CD4-positive, alpha-beta T cell (primary cell): ENCODE data around the gene CNOT6. TPM values are rescaled to one million over a fixed set of nuclear protein-coding genes. Genes with fewer than 3 reads are reported as not detected.

Source experiments
- ATAC-seq: fragments of 200-7000 bp; cut with Tn5 transposase; one replicate; pipeline ENCODE4 v1.10.0; 2022; ENCODE audit warnings: mild to moderate bottlenecking; ENCODE audit not compliant: poor library complexity
- CTCF ChIA-PET: fragments of 350-600 bp; sonication (Branson Sonifier 250); formaldehyde crosslinking; loops from one replicate; lab custom pipeline; 2021; ENCODE audit warnings: antibody characterized with exemption, inconsistent platforms; lab: Charles Lee
- POLR2A ChIA-PET: fragments of 350-600 bp; sonication (Branson Sonifier 250); formaldehyde crosslinking; loops from one replicate; lab custom pipeline; 2021; ENCODE audit warnings: antibody characterized with exemption, inconsistent platforms; lab: Charles Lee
- DNase-seq, 14 experiments: peaks; one replicate each; pipeline ENCODE4 v3.0.0-alpha.2; 2013 to 2020; ENCODE audit warnings: mixed read lengths in 2 of 14
- H3K27ac ChIP-seq, 2 donors: one replicate each; pipeline versions ENCODE4 v1.5.1 to v1.7.0; 2013; ENCODE audit warnings: low read length in 2 of 2, low read depth in 1 of 2, mild to moderate bottlenecking in 1 of 2
- H3K27me3 ChIP-seq, 2 experiments: 1 replicate in 1 of 2; 2 replicates in 1 of 2; pipeline versions ENCODE4 v1.6.1 to v1.7.0; 2013; ENCODE audit warnings: low read length in 2 of 2, control low read depth in 1 of 2, mild to moderate bottlenecking in 1 of 2, moderate library complexity in 1 of 2; ENCODE audit not compliant: insufficient read depth in 2 of 2, control insufficient read depth in 1 of 2
- H3K36me3 ChIP-seq: one replicate; pipeline ENCODE4 v1.6.1; 2013; ENCODE audit warnings: low read length, control low read depth; ENCODE audit not compliant: insufficient read depth
- H3K4me1 ChIP-seq: one replicate; pipeline ENCODE4 v1.6.1; 2013; ENCODE audit warnings: low read length, control low read depth; ENCODE audit not compliant: insufficient read depth
- H3K4me3 ChIP-seq: one replicate; pipeline ENCODE4 v1.5.1; 2013; ENCODE audit warnings: mild to moderate bottlenecking, low read length, moderate library complexity
- H3K9me3 ChIP-seq, 2 experiments: 1 replicate in 1 of 2; 2 replicates in 1 of 2; pipeline versions ENCODE4 v1.6.1 to v1.7.0; 2013; ENCODE audit warnings: low read length in 2 of 2, mild to moderate bottlenecking in 2 of 2, control low read depth in 1 of 2, moderate library complexity in 1 of 2; ENCODE audit not compliant: control insufficient read depth in 1 of 2, insufficient read depth in 1 of 2
- H3K27ac Mint-ChIP-seq: one replicate; pipeline ENCODE4 v1.8.0; 2020; ENCODE audit warnings: mixed read lengths
- H3K27me3 Mint-ChIP-seq: one replicate; pipeline ENCODE4 v1.8.0; 2021; ENCODE audit warnings: mixed read lengths
- H3K36me3 Mint-ChIP-seq: one replicate; pipeline ENCODE4 v1.8.0; 2021; ENCODE audit warnings: low read depth, mixed read lengths
- H3K4me1 Mint-ChIP-seq: one replicate; pipeline ENCODE4 v1.8.0; 2021; ENCODE audit warnings: low read depth, mixed read lengths
- H3K4me3 Mint-ChIP-seq: one replicate; pipeline ENCODE4 v1.8.0; 2020; ENCODE audit warnings: mild to moderate bottlenecking, mixed read lengths
- H3K9me3 Mint-ChIP-seq: one replicate; pipeline ENCODE4 v1.8.0; 2020; ENCODE audit warnings: mixed read lengths
- intact Hi-C, 2 experiments: fragments of 100-400 bp; cut with DNase I in 1 of 2; cut with micrococcal nuclease in 1 of 2; formaldehyde crosslinking; loops; one replicate each; pipeline versions ENCODE4 v1.15.1 to v1.9.0; 2023 to 2025; cut with DNase I, micrococcal nuclease
- total RNA-seq, 174 experiments: library from RNA in 2 of 174; stranded (reverse) in 2 of 174; gene quantifications; one replicate each; pipeline ENCODE4 v1.2.3 and lab custom pipeline; 2021 to 2026
- TF ChIP-seq, protein P1 (sequence below): fragments of 200-600 bp; IDR thresholded peaks from one replicate; pipeline ENCODE4 v1.8.0; 2022; ENCODE audit warnings: antibody characterized with exemption, mild to moderate bottlenecking

Gene CNOT6
- total RNA-seq, 2 experiments from 2014 or later = 12.5 to 13.8 TPM

DNA sequence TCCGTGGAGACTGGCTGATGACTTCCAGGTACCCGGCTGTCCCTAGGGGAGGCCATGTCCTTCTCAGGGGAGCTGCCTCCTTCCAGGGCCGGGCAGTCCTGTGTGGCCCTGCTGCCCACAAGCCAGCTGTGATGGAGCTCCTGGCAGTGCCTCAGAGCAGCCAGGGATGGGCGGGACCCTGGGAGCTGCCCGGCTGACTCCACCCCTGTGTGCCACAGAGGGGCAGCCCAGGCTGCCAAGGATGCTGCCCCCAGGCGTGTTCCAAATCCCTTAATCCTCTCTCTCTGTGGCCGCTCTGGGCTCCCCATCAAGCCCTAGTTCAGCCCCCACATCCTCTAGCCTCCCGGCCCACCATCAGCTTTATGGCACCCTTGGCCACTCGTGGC lies 104.1 kb downstream of the CNOT6 start:
- ATAC-seq (no peak), DNase-seq (no peak)
- Mint-ChIP-seq H3K27me3 (peaks cover 6% of the 10 kb centered on the region), H3K9me3 (no peaks in the 10 kb centered on the region), H3K27ac (no peak overlapping the region), H3K4me3 (no peak overlapping the region), H3K36me3 (no peaks in the 10 kb centered on the region), H3K4me1 (no peaks in the 10 kb centered on the region)
- no peaks in the 10 kb centered on the region for H3K9me3 ChIP-seq
- ChIA-PET CTCF (no interaction called here), POLR2A (no interaction called here)
- no peak overlapping the region for H3K4me3 ChIP-seq
- no peaks in the 10 kb centered on the region for H3K4me1 ChIP-seq
- intact Hi-C loops = no loop called here
- no peak overlapping the region for H3K27ac ChIP-seq
- H3K36me3 ChIP-seq = no peaks in the 10 kb centered on the region
- TF ChIP-seq, protein P1, sequence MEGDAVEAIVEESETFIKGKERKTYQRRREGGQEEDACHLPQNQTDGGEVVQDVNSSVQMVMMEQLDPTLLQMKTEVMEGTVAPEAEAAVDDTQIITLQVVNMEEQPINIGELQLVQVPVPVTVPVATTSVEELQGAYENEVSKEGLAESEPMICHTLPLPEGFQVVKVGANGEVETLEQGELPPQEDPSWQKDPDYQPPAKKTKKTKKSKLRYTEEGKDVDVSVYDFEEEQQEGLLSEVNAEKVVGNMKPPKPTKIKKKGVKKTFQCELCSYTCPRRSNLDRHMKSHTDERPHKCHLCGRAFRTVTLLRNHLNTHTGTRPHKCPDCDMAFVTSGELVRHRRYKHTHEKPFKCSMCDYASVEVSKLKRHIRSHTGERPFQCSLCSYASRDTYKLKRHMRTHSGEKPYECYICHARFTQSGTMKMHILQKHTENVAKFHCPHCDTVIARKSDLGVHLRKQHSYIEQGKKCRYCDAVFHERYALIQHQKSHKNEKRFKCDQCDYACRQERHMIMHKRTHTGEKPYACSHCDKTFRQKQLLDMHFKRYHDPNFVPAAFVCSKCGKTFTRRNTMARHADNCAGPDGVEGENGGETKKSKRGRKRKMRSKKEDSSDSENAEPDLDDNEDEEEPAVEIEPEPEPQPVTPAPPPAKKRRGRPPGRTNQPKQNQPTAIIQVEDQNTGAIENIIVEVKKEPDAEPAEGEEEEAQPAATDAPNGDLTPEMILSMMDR = no peak
- H3K27me3 ChIP-seq = peaks cover 0 to 5% of the 10 kb centered on the region in 2 experiments

DNA sequence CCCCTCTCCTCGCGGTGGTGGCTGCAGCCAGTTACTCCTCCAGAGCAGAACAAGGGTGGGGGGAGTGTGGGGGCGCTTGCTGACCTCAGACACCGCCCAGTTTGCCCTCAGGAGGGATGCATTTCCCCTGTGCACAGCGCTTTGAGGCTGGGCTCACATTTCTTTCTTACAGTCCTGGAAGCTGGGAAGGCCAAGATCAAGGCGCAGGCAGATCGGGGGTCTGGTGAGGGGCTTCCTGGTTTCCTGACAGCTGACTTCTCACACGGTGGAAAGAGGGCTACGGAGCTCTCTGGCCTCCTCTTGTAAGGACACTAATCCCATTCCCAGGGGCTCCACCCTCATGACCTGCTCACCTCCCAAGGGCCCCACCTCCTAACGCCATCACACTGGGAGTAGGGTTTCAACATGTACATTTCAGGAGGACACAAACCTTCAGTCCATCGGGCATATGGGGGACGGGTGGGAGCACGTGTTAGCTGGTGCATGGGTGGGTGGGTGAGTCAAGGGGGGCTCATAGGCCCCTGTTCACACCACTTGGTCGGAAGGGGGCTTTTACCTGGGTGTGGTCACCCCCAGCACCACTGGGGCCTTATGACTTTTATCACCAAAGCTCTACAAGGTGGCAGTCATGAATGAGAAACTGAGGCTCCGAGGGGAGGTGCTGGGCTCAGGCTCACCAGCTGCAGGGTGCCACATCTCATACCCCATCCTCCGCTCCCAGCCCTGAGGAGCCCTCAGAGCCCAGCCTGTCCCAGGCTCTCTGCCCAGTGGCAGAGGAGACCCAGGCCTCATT lies 104.8 kb downstream of the CNOT6 start:
- H3K9me3 Mint-ChIP-seq = no peaks in the 10 kb centered on the region
- ATAC-seq (no peak), DNase-seq (peak in 1 of 14 experiments; percentile 5)
- H3K27ac Mint-ChIP-seq = no peak overlapping the region
- no peaks in the 10 kb centered on the region for H3K36me3 Mint-ChIP-seq
- Histone ChIP-seq H3K27ac (no peak overlapping the region), H3K27me3 (peaks cover 0 to 4% of the 10 kb centered on the region in 2 experiments), H3K36me3 (no peaks in the 10 kb centered on the region), H3K9me3 (no peaks in the 10 kb centered on the region), H3K4me1 (no peaks in the 10 kb centered on the region), H3K4me3 (no peak overlapping the region)
- ChIA-PET POLR2A (no interaction called here), CTCF (no interaction called here)
- H3K27me3 Mint-ChIP-seq = no peaks in the 10 kb centered on the region
- no peak overlapping the region for H3K4me3 Mint-ChIP-seq
- TF ChIP-seq, protein P1 = no peak
- intact Hi-C loops = no loop called here
- no peaks in the 10 kb centered on the region for H3K4me1 Mint-ChIP-seq

DNA sequence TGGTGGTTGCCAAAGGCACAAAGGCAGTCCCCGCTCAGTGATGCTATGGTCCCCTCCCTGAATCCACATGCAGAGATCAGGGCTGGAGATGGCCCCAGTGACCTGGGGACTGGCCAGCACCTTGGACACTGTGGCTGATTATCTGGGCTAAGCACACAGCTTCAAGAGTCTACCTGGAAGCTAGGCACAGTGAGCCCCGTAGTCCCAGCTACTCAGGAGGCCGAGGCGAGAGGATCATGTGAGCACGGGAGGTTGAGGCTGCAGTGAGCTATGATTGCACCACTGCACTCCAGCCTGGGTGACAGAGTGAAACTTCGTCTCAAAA lies 105.4 kb downstream of the CNOT6 start:
- intact Hi-C loops = no loop called here
- ATAC-seq (no peak), DNase-seq (no peak)
- H3K4me1 ChIP-seq = no peaks in the 10 kb centered on the region
- H3K36me3 ChIP-seq = no peaks in the 10 kb centered on the region
- Mint-ChIP-seq H3K9me3 (no peaks in the 10 kb centered on the region), H3K4me3 (no peak overlapping the region), H3K27ac (no peak overlapping the region), H3K27me3 (no peaks in the 10 kb centered on the region), H3K4me1 (no peaks in the 10 kb centered on the region), H3K36me3 (no peaks in the 10 kb centered on the region)
- CTCF ChIA-PET = no interaction called here
- H3K27me3 ChIP-seq = no peaks in the 10 kb centered on the region
- no peaks in the 10 kb centered on the region for H3K9me3 ChIP-seq
- POLR2A ChIA-PET = no interaction called here
- H3K27ac ChIP-seq = no peak overlapping the region
- TF ChIP-seq, protein P1 = no peak
- no peak overlapping the region for H3K4me3 ChIP-seq
